ENCODE results near the gene GPR143.

DNA sequence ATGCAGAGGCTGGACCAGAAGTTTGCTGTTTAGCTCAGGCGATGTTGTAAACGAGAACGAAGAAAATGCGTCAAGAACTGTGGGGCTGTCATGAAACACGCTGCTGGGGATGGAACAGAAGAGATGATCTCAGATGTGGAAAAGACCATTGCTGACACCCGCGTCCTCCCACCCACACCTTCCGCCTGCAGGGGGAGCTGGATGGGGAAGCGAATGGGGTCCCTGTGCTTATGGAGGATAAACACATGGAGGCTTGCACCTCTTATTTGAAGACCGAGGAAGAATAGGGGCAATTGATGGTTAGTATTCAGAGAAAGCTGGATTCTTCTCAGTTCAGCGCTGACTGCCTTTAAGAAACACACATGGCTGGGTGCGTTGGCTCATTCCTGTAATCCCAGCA is 63.9 kb downstream of the GPR143 start:
- TF ChIP-seq, protein P1, sequence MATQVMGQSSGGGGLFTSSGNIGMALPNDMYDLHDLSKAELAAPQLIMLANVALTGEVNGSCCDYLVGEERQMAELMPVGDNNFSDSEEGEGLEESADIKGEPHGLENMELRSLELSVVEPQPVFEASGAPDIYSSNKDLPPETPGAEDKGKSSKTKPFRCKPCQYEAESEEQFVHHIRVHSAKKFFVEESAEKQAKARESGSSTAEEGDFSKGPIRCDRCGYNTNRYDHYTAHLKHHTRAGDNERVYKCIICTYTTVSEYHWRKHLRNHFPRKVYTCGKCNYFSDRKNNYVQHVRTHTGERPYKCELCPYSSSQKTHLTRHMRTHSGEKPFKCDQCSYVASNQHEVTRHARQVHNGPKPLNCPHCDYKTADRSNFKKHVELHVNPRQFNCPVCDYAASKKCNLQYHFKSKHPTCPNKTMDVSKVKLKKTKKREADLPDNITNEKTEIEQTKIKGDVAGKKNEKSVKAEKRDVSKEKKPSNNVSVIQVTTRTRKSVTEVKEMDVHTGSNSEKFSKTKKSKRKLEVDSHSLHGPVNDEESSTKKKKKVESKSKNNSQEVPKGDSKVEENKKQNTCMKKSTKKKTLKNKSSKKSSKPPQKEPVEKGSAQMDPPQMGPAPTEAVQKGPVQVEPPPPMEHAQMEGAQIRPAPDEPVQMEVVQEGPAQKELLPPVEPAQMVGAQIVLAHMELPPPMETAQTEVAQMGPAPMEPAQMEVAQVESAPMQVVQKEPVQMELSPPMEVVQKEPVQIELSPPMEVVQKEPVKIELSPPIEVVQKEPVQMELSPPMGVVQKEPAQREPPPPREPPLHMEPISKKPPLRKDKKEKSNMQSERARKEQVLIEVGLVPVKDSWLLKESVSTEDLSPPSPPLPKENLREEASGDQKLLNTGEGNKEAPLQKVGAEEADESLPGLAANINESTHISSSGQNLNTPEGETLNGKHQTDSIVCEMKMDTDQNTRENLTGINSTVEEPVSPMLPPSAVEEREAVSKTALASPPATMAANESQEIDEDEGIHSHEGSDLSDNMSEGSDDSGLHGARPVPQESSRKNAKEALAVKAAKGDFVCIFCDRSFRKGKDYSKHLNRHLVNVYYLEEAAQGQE (IDR thresholded peaks at IDR 0.05) = no peak
- TF ChIP-seq POLR2AphosphoS2 (conservative IDR thresholded peaks at IDR 0.05; ENCODE audit: low read length) (no peak), MAFK (IDR thresholded peaks at IDR 0.05; ENCODE audit: partially characterized antibody) (no peak)
- TF ChIP-seq, protein P2, sequence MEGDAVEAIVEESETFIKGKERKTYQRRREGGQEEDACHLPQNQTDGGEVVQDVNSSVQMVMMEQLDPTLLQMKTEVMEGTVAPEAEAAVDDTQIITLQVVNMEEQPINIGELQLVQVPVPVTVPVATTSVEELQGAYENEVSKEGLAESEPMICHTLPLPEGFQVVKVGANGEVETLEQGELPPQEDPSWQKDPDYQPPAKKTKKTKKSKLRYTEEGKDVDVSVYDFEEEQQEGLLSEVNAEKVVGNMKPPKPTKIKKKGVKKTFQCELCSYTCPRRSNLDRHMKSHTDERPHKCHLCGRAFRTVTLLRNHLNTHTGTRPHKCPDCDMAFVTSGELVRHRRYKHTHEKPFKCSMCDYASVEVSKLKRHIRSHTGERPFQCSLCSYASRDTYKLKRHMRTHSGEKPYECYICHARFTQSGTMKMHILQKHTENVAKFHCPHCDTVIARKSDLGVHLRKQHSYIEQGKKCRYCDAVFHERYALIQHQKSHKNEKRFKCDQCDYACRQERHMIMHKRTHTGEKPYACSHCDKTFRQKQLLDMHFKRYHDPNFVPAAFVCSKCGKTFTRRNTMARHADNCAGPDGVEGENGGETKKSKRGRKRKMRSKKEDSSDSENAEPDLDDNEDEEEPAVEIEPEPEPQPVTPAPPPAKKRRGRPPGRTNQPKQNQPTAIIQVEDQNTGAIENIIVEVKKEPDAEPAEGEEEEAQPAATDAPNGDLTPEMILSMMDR (IDR thresholded peaks at IDR 0.05) = no peak
- TF ChIP-seq, protein P3, sequence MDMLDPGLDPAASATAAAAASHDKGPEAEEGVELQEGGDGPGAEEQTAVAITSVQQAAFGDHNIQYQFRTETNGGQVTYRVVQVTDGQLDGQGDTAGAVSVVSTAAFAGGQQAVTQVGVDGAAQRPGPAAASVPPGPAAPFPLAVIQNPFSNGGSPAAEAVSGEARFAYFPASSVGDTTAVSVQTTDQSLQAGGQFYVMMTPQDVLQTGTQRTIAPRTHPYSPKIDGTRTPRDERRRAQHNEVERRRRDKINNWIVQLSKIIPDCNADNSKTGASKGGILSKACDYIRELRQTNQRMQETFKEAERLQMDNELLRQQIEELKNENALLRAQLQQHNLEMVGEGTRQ (IDR thresholded peaks at IDR 0.05) = no peak
- TF ChIP-seq, protein P4, sequence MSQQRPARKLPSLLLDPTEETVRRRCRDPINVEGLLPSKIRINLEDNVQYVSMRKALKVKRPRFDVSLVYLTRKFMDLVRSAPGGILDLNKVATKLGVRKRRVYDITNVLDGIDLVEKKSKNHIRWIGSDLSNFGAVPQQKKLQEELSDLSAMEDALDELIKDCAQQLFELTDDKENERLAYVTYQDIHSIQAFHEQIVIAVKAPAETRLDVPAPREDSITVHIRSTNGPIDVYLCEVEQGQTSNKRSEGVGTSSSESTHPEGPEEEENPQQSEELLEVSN (IDR thresholded peaks at IDR 0.05; ENCODE audit: borderline replicate concordance, low read depth) = no peak
